Suprapubic skin (tissue), 3 donors: ENCODE results near the gene EXOSC7.

Source experiments
- CTCF ChIP-seq, 2 donors: fragments of 200-600 bp in 1 of 2; fragments of 450-650 bp in 1 of 2; sonication (generic) in 1 of 2; IDR thresholded peaks; one replicate each; pipeline ENCODE4 v1.5.1; 2016 to 2019; ENCODE audit warnings: antibody characterized with exemption in 2 of 2, mild to moderate bottlenecking in 1 of 2, moderate library complexity in 1 of 2
- POLR2A ChIP-seq, 2 donors: fragments of 450-650 bp; IDR thresholded peaks; one replicate each; pipeline ENCODE4 v1.6.1; 2017; ENCODE audit warnings: antibody characterized with exemption in 2 of 2, mild to moderate bottlenecking in 2 of 2, moderate library complexity in 2 of 2

- TF ChIP-seq CTCF (IDR thresholded peaks at IDR 0.05) (no peak), POLR2A (IDR thresholded peaks at IDR 0.05) (no peak)
Observed at GRCh38 chr3:45024542-45025255, 48.7 kb downstream of the EXOSC7 start.
